HG03457 (cell line): ENCODE data around the gene TMED10.
A peak's percentile ranks its signal among the peaks of the same experiment; 100 is the strongest.

Experiments used
- ATAC-seq: cut with Tn5 transposase; IDR thresholded peaks from one replicate; pipeline ENCODE4 v1.9.1; 2021; ENCODE audit warnings: moderate number of reproducible peaks; ENCODE audit not compliant: unreplicated experiment

TMED10 gene

DNA sequence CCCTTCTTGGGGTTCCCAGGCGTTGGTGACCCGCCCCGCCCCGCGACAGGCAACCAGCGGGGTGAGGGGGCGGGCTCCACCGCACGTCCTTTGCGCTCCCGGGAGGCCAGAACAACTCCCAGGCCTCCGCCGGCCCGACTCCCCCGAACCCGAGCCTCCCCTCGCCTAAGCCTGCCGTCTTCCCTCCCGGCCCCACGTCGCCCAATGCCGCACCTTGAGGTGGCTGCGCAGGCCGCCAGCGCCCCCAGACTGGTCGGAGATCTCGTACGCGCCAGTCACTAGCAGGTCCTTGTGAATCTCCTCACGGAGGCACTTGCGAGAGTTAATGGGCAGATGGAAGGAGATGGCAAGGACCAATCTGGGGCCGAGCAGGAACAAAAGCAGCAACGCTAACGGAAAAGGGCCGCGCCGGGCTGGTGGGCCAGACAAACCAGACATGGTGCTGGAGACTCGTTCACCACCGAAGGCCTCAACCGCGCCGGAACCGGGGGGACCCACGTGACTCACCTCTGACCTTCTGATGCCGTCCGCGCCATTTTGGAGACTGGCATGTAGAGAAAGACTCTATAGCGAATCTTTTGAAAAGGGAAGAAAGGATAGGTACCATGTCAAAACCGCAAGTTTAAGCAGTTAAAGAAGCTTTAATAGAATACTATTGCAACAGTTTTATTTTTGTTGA is at the start of gene TMED10:
TMED10 (minus strand) TSS at position 471 of the 679 bp plus-strand sequence; CDS start at position 438, 33 bp downstream.
- ATAC-seq = peak; percentile 58

DNA sequence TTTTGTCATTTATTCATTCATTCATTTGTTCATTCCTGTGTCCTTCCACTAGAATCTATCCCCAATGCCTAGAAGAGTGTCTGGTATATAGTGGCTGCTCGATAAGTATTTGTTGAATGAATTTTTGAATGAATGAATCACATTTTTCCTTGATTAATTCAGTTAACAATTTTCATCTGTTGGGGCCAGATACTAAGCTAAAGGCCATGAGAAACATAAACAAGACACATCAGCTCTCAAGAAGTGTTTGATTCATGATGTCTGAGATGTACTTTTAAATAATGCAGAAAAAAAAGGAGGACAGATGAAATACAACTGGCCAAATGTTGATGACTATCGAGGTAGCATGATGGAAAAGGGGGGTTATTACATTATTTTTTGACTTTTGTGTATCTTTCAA is 48.1 kb upstream of the TMED10 start:
- ATAC-seq = no peak

DNA sequence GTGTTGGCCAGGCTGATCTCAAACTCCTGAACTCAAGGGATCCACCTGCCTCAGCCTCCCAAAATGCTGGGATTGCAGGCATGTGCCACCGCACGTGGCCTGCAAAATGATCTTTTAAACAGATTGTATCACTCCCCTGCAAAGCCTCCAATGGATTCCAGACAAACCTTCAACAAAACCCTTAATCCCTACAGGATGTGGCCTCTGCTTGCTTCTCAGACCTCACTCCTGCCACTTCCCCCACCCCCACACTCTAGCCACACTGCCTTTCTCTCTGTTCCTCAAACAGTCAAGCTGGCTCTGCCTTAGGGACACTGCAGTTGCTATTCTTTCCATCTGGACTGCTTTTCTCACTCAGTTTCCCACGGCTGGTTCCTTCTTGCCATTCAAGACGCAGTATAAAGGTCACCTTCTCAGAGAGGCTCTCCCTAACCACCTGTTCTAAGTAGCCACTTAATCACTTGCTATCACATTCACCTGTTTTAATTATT is 47.3 kb upstream of the TMED10 start:
- peak; percentile 49 for ATAC-seq

DNA sequence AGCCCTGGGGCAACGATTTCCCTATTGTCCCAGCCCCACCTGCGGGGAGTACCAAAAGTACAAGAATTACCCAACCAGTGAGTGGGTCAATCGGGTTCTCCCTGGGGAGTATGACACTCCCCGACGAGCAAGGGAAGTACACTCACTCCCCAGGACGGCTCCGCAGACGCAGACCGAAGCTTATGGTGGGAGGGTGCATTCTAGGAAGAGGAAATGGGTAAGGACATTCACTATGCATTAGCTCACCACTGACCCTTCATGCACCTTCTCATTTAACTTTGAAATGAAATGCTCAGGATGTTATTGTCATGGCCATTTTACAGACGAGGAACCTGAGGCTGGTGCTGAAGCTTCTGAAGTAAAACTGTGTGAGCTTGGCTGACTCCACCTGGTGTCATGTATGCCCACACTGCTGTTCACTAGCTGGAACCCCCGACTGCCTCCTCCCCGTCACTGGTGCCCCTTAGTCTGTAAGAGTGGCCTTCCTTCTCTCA is 45.8 kb upstream of the TMED10 start:
- no peak for ATAC-seq

DNA sequence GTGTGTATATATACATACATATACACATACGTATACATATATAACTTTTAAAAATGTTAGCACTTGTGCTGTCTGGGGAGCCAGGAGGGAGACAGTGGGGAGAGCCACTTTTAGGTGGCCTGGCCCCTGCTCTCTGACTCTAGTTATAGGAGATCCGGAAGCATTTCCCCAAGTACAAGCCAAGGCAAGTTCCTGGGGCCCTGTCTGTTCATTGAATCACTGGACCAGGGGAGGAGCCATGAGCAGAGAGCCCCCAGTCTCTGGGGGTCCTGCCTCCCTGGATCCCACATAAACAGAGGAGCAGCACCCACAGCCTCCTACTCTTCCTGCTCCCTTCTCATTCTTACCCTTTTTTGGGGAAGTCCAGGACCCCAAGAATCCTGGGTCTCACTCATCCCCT is 45.4 kb upstream of the TMED10 start:
- ATAC-seq = no peak

DNA sequence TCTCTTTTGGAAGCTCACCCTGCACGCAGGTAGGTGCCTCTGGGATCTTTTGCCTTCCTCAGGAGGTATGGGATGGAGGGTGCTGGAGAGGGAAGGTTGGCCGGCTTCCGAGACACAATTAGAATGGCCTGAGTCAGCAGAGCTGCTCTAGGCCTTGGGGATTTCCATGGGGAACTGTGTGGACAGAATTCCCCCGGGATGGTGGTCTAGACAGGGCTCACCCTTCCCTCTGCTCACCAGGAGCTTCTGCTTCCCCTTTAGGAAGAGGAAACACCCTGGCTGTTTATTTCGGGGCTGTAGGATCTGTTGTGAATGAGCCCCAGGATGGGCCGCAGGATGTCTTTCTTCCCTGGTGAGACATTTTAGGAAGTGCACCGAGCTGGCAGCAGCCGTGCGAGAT is 43.7 kb upstream of the TMED10 start:
- ATAC-seq = no peak

DNA sequence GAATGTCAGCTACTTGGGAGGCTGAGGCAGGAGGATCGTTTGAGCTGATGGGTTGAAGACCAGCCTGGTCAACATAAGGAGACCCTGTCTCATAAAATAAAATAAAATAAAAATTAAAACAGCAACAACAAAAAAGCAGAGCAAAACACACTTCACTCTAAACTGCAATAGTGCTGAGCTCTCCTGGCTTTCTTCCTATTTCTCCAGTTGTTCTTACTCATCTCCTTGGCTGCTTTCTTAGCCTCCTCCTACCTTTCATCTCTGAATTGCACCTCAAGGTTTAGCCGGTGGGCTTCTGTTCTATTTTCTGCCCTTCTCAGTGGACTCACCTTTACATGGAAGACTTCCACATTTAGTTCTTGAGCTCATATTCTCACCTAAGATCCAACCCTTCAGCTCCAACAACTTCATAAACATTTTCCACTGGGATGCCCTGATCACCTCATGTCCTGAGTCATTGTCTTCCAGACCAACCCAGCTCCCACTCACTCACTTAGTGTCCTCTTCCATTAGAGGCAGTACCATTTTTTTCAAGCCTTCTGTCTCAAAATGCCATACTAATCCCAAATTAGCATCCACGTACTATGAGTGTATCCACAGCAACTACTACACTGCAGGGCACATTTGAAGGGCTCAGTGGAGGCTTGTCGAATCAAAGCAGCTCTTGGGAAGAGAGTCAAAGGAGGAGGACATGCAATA is 41.2 kb upstream of the TMED10 start:
- no peak for ATAC-seq

DNA sequence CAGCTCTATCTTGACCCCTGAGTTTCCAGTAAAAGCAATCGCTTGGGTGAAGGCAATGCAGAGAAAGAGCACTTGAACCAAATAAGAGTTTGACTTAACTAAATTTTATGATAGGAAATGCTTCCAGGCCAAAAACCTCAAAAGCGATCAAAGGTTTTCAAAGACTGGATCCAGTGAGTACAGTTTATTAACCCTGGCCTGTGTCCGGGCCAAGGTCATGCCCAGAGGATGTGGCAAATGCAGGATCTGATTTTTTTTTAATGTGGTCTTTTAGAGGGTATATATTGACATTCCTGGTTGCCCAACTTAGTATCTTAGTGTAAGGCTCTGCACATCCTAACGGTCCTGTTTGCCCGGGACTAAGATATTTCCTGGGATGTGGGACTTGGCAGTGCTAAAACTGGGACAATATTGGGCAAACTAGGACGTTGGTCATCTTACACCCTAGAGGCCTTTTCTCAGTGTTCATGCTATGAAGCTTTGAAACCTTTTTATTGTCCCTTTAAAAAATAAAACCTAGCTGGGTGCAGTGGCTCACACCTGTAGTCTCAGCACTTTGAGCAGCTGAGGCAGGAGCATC is 40.1 kb upstream of the TMED10 start:
- ATAC-seq = no peak

DNA sequence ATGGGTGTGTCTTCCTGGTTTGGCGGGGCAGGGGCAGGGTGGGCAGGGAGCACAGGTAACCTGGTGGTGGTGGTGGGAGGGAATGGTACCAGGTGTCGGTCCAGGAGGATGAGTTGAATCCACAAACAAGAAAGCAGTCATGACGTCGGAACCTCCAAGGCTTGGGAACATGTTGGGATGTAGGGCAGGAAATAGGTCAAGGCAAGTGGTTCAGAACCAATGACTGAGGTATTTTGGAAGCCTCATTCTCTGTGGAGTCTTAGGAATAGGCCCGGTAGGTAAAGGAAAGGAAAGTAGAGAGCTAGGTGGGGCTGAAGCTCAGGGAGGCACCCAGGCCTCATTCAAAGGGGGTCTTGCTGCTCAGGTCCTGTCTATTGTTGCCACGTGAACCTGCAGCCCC is 39.1 kb upstream of the TMED10 start:
- ATAC-seq = no peak

DNA sequence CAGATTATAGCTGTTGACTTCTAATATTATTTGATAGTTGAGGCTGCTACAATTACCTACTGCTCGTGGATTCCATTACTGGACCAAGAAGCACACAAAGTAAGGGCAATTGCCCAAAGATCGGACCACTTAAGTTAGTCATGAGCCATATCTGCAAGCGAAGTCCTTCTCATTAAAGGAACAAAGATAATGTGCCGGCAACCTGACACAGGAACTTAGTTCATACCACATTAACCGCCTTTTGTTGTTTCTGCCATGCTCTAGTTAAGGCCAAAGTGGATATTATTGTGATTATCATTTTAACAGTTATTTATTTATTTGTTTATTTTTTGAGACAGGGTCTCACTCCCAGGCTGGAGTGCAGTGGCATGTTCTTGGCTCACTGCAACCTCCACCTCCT is 38.1 kb upstream of the TMED10 start:
- ATAC-seq = no peak

DNA sequence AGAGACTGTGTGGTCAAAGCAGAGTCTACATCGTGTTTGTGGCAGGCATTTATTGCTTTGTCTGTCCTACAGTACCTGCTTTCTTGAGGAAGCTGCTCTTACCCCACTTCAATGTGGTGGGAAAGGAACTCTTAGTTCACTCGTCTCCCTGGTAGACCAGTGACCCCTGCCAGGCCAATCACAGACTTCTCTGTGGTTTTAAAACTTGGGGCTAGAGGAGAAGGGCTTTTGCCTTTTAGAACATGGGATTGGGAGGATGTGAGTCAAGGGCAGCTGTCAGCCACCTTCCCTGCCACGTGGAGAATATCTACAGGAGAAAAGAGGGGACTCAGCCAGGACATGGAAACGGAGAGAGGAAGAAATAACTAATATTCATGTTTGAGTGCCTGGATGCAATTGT is 36.8 kb upstream of the TMED10 start:
- no peak for ATAC-seq

DNA sequence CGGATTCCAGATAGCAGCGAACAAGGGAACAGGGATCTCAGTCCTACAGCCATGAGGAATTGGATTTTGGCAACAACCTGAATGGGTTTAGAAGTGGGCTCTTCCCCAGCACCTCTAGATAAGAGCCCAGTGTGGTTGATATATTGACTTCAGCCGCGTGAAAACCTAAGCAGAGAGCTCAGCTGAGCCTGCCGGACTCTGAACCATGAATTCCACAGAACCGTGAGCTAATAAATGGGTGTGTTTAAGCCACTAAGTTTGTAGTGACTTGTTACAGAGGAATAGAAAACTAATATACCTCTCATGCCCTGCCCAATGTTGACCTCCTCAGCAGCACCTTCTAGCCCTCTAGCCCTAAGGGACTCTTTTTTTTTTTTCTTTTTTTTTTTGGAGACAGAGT is 32.4 kb upstream of the TMED10 start:
- no peak for ATAC-seq

DNA sequence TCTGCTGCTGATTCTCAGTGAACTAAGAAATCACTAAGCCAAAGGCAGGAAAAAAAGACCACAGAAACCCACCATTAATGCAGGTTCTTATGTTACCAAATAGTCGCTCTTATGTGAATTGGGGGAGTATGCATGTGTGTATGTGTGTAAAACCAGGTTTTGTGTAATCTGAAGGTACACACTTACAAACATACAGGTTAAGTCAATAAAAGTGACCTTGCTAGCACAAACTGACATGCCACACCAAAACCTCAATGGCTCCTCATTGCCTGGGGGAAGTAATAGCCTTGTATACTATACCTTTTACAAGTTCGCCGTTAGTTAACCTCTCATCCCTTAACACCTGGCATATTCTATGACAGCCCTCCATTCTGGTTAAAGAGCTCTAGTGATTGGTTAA is 29.8 kb upstream of the TMED10 start:
- ATAC-seq = no peak

DNA sequence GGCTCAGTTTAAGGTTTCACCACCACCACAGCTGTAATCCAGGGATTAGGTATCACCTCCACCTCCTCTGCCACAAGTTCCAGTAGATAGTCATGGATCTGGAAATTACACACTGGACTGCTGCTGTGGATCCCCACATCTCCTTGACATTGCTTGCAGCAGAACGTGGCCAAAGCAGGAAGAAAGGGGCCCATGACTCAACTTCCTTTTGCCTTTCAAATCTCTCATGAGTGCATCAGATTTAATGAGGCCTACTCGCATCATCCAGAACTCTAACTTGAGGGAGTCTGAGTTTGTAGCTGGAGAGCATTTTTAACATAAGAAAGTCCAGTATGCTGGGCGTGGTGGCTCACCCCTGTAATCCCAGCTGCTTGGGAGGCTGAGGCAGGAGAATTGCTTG is 29.2 kb upstream of the TMED10 start:
- no peak for ATAC-seq

DNA sequence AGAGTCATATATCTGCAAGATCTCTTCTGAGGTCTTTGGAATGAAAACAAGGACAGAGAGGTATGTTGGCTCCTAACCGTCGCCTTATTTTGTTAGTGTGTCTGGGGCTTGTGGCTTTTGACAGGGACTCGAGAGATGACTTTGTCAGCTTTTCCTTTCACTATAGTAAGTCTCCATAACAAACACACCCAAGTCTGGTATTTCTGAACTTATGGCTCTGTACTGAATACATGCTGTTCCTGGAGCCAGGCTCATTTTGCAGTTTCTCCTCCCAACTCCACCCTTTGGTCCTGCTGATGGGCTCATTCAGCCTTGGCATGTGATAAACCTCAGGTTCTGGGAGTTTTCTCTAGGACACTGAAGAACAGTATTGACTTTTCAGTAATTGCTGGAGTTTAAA is 27.7 kb upstream of the TMED10 start:
- ATAC-seq = no peak

DNA sequence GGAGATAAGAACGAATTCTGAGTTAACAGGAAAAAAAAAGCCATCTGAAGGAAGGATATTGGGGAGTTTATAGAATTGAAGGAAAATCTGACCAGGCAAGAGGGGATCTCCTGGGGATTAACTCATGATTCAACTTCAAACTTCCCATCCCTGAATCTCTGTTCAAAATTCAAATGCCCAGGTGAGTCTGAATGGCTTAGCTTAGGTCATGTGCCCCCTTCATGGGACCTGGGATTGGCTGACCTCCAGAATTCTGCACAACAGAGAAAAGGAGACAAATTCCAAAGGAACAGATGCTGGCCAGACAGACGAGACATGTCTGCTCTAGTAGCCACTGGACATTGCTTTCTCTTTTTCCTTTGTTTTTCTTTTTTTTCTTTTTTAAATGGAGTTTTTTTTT is 26.2 kb upstream of the TMED10 start:
- ATAC-seq = no peak

DNA sequence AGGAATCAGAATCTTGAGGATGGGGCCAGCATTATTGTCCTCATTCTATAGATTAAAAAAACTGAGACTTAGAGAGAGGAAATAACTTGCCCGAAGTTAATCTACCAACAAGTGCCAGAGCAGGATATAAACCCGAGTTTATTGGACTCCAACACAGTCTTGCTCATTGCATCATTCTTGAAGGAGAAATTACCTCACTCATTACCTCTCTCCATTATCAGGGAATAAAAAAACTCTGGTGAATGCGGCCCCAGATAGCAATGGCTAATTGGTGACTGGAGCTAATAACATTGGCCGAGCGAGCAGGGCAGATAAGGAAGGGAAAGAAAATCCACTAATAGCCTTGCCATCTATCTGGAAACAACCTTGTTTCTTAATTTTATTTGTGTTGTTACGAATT is 24.7 kb upstream of the TMED10 start:
- no peak for ATAC-seq

DNA sequence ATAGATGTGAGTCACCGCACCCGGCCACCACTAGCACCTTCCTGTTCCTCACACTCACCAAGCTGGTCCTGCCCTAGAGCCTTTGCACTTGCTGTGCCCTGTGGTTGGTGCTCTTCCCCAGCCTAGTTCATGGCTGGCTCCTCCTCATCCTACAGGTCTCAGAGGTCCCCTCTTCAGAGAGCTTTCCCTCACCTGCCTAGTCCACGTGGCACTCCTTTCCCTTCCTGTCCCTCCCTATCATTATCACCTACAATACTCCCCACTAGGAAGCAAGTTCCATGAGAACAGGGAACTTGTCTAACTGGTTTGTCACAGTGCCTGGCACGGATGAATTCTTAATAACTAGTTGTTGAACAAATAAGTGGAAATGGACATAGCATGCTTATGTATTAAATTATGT is 24.0 kb upstream of the TMED10 start:
- ATAC-seq = no peak

DNA sequence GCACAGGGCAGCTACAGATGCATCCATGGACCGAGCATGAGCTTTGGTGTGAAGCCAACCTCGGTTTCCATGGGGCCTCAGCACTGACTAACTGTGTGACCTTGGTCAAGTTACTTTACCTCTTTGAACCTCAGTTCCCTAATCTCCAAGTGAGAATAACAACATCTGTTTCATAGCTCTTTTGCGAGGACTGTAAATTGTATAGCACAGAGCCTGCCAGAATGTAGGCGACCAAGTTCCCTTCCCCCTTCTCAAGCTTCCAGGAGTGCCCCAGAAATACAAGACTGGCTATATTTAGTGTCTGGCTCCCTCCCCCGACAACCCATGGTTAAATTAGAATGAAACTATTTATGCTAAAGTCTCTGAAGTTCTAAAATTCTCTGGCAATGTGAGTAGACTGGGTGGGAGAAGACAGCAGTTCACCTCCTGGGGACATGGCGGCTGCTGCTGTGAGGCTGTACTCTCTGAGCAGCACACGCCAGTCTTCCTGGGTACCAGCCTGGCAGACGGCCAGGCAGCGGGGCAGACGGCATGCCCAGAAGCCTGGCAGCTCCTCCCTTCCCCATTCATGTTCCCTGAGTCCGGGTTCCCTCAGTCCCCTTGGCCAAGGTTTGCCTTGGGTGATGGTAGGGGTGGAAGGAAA is 22.0 kb upstream of the TMED10 start:
- ATAC-seq = no peak

DNA sequence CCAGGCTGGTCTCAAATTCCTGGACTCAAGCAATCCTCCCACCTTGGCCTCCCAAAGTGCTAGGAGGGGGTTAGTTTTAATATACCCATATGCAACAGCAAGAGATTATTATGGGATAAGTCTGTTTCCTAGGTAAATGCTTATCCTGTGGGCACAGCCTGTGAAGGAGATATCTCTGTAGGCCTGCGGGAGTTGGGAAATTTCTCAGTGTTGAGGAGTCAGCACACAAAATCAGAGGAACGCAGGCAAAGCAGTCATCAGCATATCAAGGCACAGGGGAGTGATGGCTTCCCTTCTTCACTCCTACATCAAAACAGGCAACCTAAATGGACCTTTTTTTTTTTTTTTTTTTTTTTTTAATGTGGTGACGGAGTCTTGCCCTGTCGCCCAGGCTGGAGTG is 20.9 kb upstream of the TMED10 start:
- no peak for ATAC-seq

DNA sequence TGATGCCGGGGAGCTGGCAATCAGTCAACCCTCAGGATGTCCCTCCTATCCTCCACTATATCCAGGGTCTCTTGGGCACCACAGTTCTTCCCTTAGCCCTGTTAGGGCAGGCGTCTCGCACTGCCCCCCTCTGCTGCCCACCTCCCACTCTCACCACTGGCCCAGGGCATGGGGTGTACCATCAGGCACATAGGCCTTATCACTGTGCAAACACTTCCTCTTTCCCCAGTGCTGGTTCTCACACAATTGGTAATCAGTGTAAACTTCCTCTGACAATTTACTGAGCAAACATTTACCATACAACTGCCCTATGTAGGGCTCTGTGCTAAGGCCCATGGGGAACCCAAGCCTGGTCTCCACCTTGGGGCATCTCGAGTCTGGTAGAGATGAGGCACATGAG is 20.1 kb upstream of the TMED10 start:
- no peak for ATAC-seq

DNA sequence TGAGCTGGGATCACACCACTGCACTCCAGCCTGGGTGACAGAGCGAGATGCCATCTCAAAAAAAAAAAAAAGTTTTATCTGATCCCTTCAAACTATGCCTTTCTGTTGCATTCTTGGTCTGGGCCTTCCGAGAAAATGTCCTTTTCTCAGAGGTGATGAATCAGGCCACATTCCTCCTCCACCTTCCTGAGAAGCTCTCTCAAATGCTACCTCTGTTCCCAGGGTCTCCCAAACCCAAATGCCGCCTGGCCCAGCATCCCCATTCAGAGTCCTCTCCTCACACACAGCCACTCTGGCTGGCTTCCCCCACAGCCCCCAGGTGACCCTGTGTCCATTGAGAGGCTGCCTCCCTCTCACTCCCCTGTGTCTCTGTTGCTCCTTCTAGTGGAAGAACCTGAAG is 19.7 kb upstream of the TMED10 start:
- no peak for ATAC-seq
